Measurements from ENCODE around the gene HSPA4. TPM values are rescaled to one million over a fixed set of nuclear protein-coding genes. Genes with fewer than 3 reads are reported as not detected.
A peak's percentile ranks its signal among the peaks of the same experiment; 100 is the strongest.

HSPA4 gene
- total and polyA plus RNA-seq, 2 of the 13 experiments (the other 11 are each of a cell fraction or from before 2014, with no cell fraction given): 36.6 to 231 TPM

- TF ChIP-seq FIP1L1 (IDR thresholded peaks at IDR 0.05; ENCODE audit: borderline replicate concordance, insufficient read depth, low read depth, low read length) (no peak), ZNF496 (CRISPR knock-in tag; IDR thresholded peaks at IDR 0.05; ENCODE audit: insufficient replicate concordance) (no peak), ZNF749 (CRISPR knock-in tag; IDR thresholded peaks at IDR 0.05; ENCODE audit: borderline replicate concordance) (no peak), THRA (CRISPR knock-in tag; IDR thresholded peaks at IDR 0.05; ENCODE audit: borderline replicate concordance) (peak; percentile 88; the same call in 1 of the 2 replicates), ZSCAN12 (CRISPR knock-in tag; IDR thresholded peaks at IDR 0.05) (no peak), MED8 (CRISPR knock-in tag; IDR thresholded peaks at IDR 0.05; ENCODE audit: insufficient replicate concordance) (no peak), CBX2 (IDR thresholded peaks at IDR 0.05; ENCODE audit: low read depth, low read length) (no peak), CBX2 (CRISPR knock-in tag; IDR thresholded peaks at IDR 0.05; ENCODE audit: low read depth) (no peak), ZNF709 (CRISPR knock-in tag; IDR thresholded peaks at IDR 0.05) (no peak), SRY (CRISPR knock-in tag; IDR thresholded peaks at IDR 0.05) (no peak), ZNF703 (CRISPR knock-in tag; IDR thresholded peaks at IDR 0.05; ENCODE audit: borderline replicate concordance) (no peak), ZNF276 (CRISPR knock-in tag; IDR thresholded peaks at IDR 0.05; ENCODE audit: low read depth) (no peak), ZNF501 (CRISPR knock-in tag; IDR thresholded peaks at IDR 0.05) (no peak), MTA3 (CRISPR knock-in tag; IDR thresholded peaks at IDR 0.05) (no peak), SETDB1 (CRISPR knock-in tag; IDR thresholded peaks at IDR 0.05; ENCODE audit: borderline replicate concordance) (no peak), NONO (IDR thresholded peaks at IDR 0.05) (no peak), NONO (CRISPR knock-in tag; conservative IDR thresholded peaks at IDR 0.05) (peak; percentile 55; the same call in 1 of the 2 replicates), RERE (CRISPR knock-in tag; IDR thresholded peaks at IDR 0.05; ENCODE audit: low read depth) (peak; percentile 82), PPARG (CRISPR knock-in tag; conservative IDR thresholded peaks at IDR 0.05) (peak; percentile 84), PBX2 (CRISPR knock-in tag; IDR thresholded peaks at IDR 0.05) (no peak), HOXA3 (CRISPR knock-in tag; IDR thresholded peaks at IDR 0.05) (peak; percentile 62), STAT5B (CRISPR knock-in tag; IDR thresholded peaks at IDR 0.05) (no peak), ZNF121 (CRISPR knock-in tag; IDR thresholded peaks at IDR 0.05) (no peak)
These were observed 2.1 kb upstream of the HSPA4 start (continued) for GRCh38 chr5:133049726-133050048.
